Measurements from ENCODE around the gene OR51E2. TPM values are rescaled to one million over a fixed set of nuclear protein-coding genes. Genes with fewer than 3 reads are reported as not detected.

Gene OR51E2
- total and polyA plus RNA-seq, 2 experiments from 2014 or later = 0.30 to 0.57 TPM

GRCh38 chr11:4639931-4640330, 57.7 kb downstream of the OR51E2 start:
- H3K9me3 ChIP-seq (ENCODE audit: low read depth) = no peaks in the 10 kb centered on the region
- WGBS (ENCODE audit: low lambda C conversion rate, missing lambda C conversion rate) = 95% methylated on average over 6 of the region's 6 CpGs
- DNase-seq (ENCODE audit: low spot score) = no peak
- no peaks in the 10 kb centered on the region for H3K79me2 ChIP-seq
- no peak for TF ChIP-seq EZH2phosphoT487 (IDR thresholded peaks at IDR 0.05; ENCODE audit: low read depth, severe bottlenecking, unreplicated experiment)
- TF ChIP-seq CTCF (IDR thresholded peaks at IDR 0.05; ENCODE audit: poor library complexity) = no peak
- TF ChIP-seq EZH2 (IDR thresholded peaks at IDR 0.05; ENCODE audit: borderline replicate concordance) = no peak
- H3K4me2 ChIP-seq = no peak overlapping the region
- no peaks in the 10 kb centered on the region for H3K9me2 ChIP-seq (replicated peaks; ENCODE audit: insufficient read depth)
- no peaks in the 10 kb centered on the region for H3K27me3 ChIP-seq
- H2AFZ ChIP-seq = no peak overlapping the region
- no peak overlapping the region for H3K4me3 ChIP-seq
- H4K20me1 ChIP-seq (ENCODE audit: insufficient read depth, poor library complexity, severe bottlenecking) = no peaks in the 10 kb centered on the region
- no peaks in the 10 kb centered on the region for H3K36me3 ChIP-seq (replicated peaks; ENCODE audit: insufficient read depth, low read depth)
- H3K27ac ChIP-seq = no peak overlapping the region
- no peaks in the 10 kb centered on the region for H3K4me1 ChIP-seq (ENCODE audit: insufficient read depth)

GRCh38 chr11:4637662-4638047, 60.0 kb downstream of the OR51E2 start:
- Histone ChIP-seq H2AFZ (no peak overlapping the region), H3K9me3 (ENCODE audit: low read depth) (no peaks in the 10 kb centered on the region), H3K36me3 (replicated peaks; ENCODE audit: insufficient read depth, low read depth) (no peaks in the 10 kb centered on the region), H3K27ac (no peak overlapping the region), H3K9me2 (replicated peaks; ENCODE audit: insufficient read depth) (no peaks in the 10 kb centered on the region), H3K4me2 (no peak overlapping the region), H3K4me3 (no peak overlapping the region), H3K4me1 (ENCODE audit: insufficient read depth) (no peaks in the 10 kb centered on the region), H4K20me1 (ENCODE audit: insufficient read depth, poor library complexity, severe bottlenecking) (no peaks in the 10 kb centered on the region), H3K27me3 (no peaks in the 10 kb centered on the region), H3K79me2 (no peaks in the 10 kb centered on the region)
- no peak for TF ChIP-seq EZH2 (IDR thresholded peaks at IDR 0.05; ENCODE audit: borderline replicate concordance)
- TF ChIP-seq EZH2phosphoT487 (IDR thresholded peaks at IDR 0.05; ENCODE audit: low read depth, severe bottlenecking, unreplicated experiment) = no peak
- no peak for TF ChIP-seq CTCF (IDR thresholded peaks at IDR 0.05; ENCODE audit: poor library complexity)
- no peak for DNase-seq (ENCODE audit: low spot score)
- WGBS (ENCODE audit: low lambda C conversion rate, missing lambda C conversion rate) = 91% methylated on average over 3 of the region's 3 CpGs

- TF ChIP-seq CTCF (IDR thresholded peaks at IDR 0.05; ENCODE audit: poor library complexity) = peak; percentile 90
- TF ChIP-seq EZH2phosphoT487 (IDR thresholded peaks at IDR 0.05; ENCODE audit: low read depth, severe bottlenecking, unreplicated experiment) = no peak
- no peak for TF ChIP-seq EZH2 (IDR thresholded peaks at IDR 0.05; ENCODE audit: borderline replicate concordance)
- no peak within 1 kb of the TSS for H3K27ac ChIP-seq
- no peak within 1 kb of the TSS for H3K4me3 ChIP-seq
Observed at GRCh38 chr11:4636962-4637661, 60.5 kb downstream of the OR51E2 start, which contains the start of gene OR51D1. OR51D1 (plus strand) TSS chr11:4637477; CDS start chr11:4639791, 2,314 bp downstream.

More at GRCh38 chr11:4636962-4637661, 60.5 kb downstream of the OR51E2 start, which contains the start of gene OR51D1:
- 33% methylated on average over 21 of the region's 21 CpGs for WGBS (ENCODE audit: low lambda C conversion rate, missing lambda C conversion rate)
- H3K9me2 ChIP-seq (replicated peaks; ENCODE audit: insufficient read depth) = no peaks in the 10 kb centered on the region
- peak within 1 kb of the TSS; percentile 89 for H3K4me2 ChIP-seq
- H3K79me2 ChIP-seq = no peaks in the 10 kb centered on the region
- no peaks in the 10 kb centered on the region for H3K27me3 ChIP-seq
- H3K36me3 ChIP-seq (replicated peaks; ENCODE audit: insufficient read depth, low read depth) = no peaks in the 10 kb centered on the region
- peak; percentile 83 for DNase-seq (ENCODE audit: low spot score)
- H2AFZ ChIP-seq = peak within 1 kb of the TSS; percentile 70
- H3K9me3 ChIP-seq (ENCODE audit: low read depth) = no peaks in the 10 kb centered on the region
- no peaks in the 10 kb centered on the region for H3K4me1 ChIP-seq (ENCODE audit: insufficient read depth)
- no peaks in the 10 kb centered on the region for H4K20me1 ChIP-seq (ENCODE audit: insufficient read depth, poor library complexity, severe bottlenecking)
